GM12801 (cell line): ENCODE results near the gene MAGI3.

Source experiments
- TF ChIP-seq, protein P1 (sequence below): IDR thresholded peaks from one replicate; pipeline ENCODE4 v1.5.1; 2011; ENCODE audit warnings: control low read depth; ENCODE audit not compliant: insufficient read length; ENCODE audit errors: extremely low read depth

MAGI3 gene

DNA sequence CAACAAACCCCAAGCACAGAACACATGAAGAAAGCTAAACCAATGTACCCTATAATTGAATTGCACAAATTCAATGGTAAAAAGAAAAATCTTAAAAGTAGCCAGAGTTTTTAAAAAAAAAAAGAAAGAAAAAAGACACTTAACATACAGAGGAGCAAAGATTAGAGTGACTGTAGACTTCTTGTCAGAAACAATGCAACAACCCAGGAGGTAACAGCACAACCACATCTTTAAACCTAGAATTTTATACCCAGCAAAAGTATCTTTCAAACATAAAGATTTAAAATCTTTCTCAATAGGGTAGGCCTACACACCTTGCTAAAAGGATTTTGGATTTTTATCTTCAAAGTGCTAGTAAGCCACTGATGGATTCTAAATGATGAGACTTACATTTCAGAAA is 304.6 kb downstream of the MAGI3 start:
- TF ChIP-seq, protein P1, sequence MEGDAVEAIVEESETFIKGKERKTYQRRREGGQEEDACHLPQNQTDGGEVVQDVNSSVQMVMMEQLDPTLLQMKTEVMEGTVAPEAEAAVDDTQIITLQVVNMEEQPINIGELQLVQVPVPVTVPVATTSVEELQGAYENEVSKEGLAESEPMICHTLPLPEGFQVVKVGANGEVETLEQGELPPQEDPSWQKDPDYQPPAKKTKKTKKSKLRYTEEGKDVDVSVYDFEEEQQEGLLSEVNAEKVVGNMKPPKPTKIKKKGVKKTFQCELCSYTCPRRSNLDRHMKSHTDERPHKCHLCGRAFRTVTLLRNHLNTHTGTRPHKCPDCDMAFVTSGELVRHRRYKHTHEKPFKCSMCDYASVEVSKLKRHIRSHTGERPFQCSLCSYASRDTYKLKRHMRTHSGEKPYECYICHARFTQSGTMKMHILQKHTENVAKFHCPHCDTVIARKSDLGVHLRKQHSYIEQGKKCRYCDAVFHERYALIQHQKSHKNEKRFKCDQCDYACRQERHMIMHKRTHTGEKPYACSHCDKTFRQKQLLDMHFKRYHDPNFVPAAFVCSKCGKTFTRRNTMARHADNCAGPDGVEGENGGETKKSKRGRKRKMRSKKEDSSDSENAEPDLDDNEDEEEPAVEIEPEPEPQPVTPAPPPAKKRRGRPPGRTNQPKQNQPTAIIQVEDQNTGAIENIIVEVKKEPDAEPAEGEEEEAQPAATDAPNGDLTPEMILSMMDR: no peak

DNA sequence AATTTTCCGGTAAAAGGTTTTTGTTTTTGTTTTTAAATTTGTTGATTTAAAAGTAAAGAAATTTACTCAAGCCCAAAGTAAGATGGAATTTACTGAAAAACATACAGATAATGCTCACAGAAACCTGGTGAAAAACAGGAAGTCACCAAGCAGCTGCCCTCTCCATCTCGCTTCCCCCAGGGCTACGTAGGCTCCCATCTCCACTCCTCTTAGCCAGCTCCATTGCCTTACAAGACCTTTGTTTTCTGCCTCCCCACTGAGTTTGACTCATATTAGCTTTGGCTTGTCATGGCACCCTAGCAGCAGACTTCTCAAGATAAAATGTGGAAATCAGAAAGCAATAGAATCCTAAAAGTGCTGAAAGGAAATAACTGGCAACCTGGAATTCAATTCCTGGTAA is 311.1 kb downstream of the MAGI3 start:
- TF ChIP-seq, protein P1: no peak

DNA sequence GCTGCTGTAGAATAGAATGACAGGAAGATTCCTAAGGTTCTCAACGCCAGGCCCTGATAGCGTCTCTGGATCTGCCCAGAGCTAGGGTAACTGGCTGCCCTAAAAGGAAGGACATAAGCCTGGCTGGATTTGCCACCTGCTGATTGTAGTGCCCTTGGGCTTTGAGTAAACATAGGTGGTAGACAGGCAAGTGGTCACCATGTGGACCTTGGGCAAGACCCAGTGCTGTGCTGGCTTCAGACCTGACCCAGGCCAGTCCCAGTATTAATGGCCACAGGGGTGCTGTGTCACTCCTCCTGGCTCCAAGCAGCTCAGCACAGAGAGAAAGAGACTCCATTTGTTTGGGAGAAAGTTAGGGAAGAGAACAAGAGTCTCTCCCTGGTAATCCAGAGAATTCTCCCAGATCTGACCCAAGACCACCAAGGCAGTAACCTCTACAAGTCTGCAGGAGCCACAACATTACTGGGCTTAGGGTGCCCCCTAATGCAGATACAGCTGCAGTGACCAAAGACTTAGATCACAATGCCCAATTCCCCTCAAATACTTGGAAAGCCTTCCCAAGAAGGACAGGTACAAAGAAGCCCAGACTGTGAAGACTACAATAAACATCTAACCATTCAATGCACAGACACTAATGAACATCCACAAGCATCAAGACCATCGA is 324.4 kb downstream of the MAGI3 start:
- TF ChIP-seq, protein P1: no peak

DNA sequence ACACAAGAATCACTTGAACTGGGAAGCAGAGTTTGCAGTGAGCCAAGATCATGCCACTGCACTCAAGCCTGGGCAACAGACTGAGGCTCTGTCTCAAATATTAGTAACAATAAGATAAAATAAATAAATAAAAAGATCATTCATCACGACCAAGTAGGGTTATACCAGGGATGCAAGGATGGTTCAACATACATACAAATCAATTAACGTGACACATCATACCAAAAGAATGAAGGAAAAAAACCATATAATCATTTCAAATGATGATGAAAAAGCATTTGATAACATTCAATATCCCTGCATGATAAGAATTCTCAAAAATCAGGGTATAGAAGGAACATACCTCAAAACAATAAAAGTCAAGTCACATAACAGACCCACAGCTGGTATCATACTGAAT is 330.7 kb downstream of the MAGI3 start:
- TF ChIP-seq, protein P1: no peak

DNA sequence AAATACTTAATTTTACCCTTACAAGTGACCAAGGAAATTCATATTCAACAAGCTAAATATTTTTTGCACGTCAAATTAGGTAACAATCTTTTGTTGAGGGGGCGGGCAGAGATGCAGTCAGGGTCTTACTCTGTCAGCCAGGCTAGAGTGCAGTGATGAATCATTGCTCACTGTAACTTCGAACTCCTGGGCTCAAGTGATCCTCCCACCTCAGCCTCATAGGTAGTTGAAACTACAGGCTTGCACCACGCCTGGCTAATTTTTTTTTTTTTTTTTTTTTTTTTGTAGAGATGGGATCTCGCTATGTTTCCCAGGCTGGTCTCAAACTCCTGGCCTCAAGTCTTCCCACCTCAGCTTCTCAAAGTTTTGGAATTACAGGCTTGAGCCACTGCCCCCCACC is 342.5 kb downstream of the MAGI3 start:
- TF ChIP-seq, protein P1: no peak

DNA sequence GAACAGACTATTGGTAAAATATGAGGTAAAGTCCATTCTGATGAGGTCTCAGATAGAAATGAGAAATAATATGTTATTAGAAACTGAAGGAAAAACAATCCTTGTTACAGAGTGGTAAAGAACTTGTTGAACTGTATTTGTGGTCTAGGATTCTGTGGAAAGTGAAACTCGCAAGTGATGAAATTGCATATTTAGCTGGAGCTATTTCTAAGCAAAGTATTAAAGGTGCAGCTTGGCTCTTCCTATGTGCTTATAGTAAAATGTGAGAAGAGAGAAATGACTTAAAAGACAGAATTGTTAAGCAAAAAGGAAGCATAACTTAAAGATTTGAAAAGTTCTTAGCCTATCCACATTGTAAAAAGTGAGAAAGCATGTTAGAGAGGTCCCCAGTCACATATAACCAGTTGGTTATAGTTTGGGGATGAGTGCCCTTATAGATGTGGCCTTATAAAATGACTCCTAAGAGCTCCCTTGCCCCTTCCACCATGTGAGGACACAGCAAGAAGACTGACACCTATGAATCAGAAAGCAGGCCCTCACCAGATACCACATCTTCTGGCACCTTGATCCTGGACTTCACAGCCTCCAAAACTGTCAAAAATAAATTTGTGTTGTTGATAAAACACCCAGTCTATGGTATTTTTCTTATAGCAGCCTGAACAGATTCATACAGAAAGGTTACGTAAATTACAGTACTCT is 344.2 kb downstream of the MAGI3 start:
- TF ChIP-seq, protein P1: no peak
